CD8-positive, alpha-beta memory T cell (primary cell): ENCODE results near the gene KCNJ10. TPM values are rescaled to one million over a fixed set of nuclear protein-coding genes. Genes with fewer than 3 reads are reported as not detected.

Source experiments
- CTCF ChIA-PET: fragments of 350-600 bp; sonication (Branson Sonifier 250); formaldehyde crosslinking; loops from one replicate; lab custom pipeline; 2021; ENCODE audit warnings: antibody characterized with exemption; lab: Charles Lee
- POLR2A ChIA-PET: fragments of 350-600 bp; sonication (Branson Sonifier 250); formaldehyde crosslinking; loops from one replicate; lab custom pipeline; 2021; ENCODE audit warnings: antibody characterized with exemption; lab: Charles Lee
- DNase-seq, 5 donors: peaks; one replicate each; pipeline versions ENCODE4 v3.0.0 to v3.0.0-alpha.2; 2020 to 2022; ENCODE audit warnings: mixed read lengths in 1 of 5
- H3K27ac ChIP-seq: one replicate; pipeline ENCODE4 v1.7.0; 2013; ENCODE audit warnings: low read depth, mild to moderate bottlenecking, low read length, moderate library complexity
- H3K27me3 ChIP-seq: 2 replicates; pipeline ENCODE4 v1.7.0; 2013; ENCODE audit warnings: low read length, mild to moderate bottlenecking; ENCODE audit not compliant: insufficient read depth, poor library complexity, severe bottlenecking
- H3K36me3 ChIP-seq: 2 replicates; pipeline ENCODE4 v1.7.0; 2013; ENCODE audit warnings: mild to moderate bottlenecking, low read length, moderate library complexity; ENCODE audit not compliant: insufficient read depth
- H3K4me1 ChIP-seq: 2 replicates; pipeline ENCODE4 v1.7.0; 2013; ENCODE audit warnings: mild to moderate bottlenecking, low read length, moderate library complexity; ENCODE audit not compliant: insufficient read depth
- H3K4me3 ChIP-seq: 2 replicates; pipeline ENCODE4 v1.7.0; 2013; ENCODE audit warnings: mild to moderate bottlenecking, low read length
- H3K9me3 ChIP-seq: 2 replicates; pipeline ENCODE4 v1.7.0; 2013; ENCODE audit warnings: mild to moderate bottlenecking, low read length
- H3K27ac Mint-ChIP-seq, 8 donors: one replicate each; pipeline ENCODE4 v1.8.0; 2020 to 2021; ENCODE audit warnings: mixed read lengths in 8 of 8, mild to moderate bottlenecking in 6 of 8, inconsistent platforms in 3 of 8, moderate library complexity in 3 of 8
- H3K27me3 Mint-ChIP-seq, 2 donors: one replicate each; pipeline ENCODE4 v1.8.0; 2020 to 2021; ENCODE audit warnings: mixed read lengths in 2 of 2, mild to moderate bottlenecking in 1 of 2, moderate library complexity in 1 of 2
- H3K36me3 Mint-ChIP-seq, 3 donors: one replicate each; pipeline ENCODE4 v1.8.0; 2020 to 2021; ENCODE audit warnings: mixed read lengths in 3 of 3, inconsistent platforms in 1 of 3, mild to moderate bottlenecking in 1 of 3
- H3K4me1 Mint-ChIP-seq, 3 donors: one replicate each; pipeline ENCODE4 v1.8.0; 2020 to 2021; ENCODE audit warnings: mixed read lengths in 3 of 3, inconsistent platforms in 1 of 3, mild to moderate bottlenecking in 1 of 3
- H3K4me3 Mint-ChIP-seq, 7 donors: one replicate each; pipeline ENCODE4 v1.8.0; 2020 to 2021; ENCODE audit warnings: mixed read lengths in 7 of 7, mild to moderate bottlenecking in 6 of 7, moderate library complexity in 4 of 7, inconsistent platforms in 2 of 7
- H3K9me3 Mint-ChIP-seq, 5 donors: one replicate each; pipeline ENCODE4 v1.8.0; 2020 to 2022; ENCODE audit warnings: mixed read lengths in 5 of 5, mild to moderate bottlenecking in 3 of 5, moderate library complexity in 2 of 5, inconsistent platforms in 1 of 5
- polyA plus RNA-seq: library from polyadenylated mRNA; unstranded; fragments of 300-500 nt; fragmentation: Illumina TruSeq; gene quantifications from one replicate; pipeline ENCODE4 v1.2.3, GENCODE V29; 2021
- total RNA-seq, 2 experiments: library from RNA; stranded (reverse); gene quantifications; one replicate each; pipeline ENCODE4 v1.2.3, GENCODE V29; 2021

The KCNJ10 gene
- total and polyA plus RNA-seq, 3 experiments from 2014 or later = 0.13 TPM; not detected in 2

DNA sequence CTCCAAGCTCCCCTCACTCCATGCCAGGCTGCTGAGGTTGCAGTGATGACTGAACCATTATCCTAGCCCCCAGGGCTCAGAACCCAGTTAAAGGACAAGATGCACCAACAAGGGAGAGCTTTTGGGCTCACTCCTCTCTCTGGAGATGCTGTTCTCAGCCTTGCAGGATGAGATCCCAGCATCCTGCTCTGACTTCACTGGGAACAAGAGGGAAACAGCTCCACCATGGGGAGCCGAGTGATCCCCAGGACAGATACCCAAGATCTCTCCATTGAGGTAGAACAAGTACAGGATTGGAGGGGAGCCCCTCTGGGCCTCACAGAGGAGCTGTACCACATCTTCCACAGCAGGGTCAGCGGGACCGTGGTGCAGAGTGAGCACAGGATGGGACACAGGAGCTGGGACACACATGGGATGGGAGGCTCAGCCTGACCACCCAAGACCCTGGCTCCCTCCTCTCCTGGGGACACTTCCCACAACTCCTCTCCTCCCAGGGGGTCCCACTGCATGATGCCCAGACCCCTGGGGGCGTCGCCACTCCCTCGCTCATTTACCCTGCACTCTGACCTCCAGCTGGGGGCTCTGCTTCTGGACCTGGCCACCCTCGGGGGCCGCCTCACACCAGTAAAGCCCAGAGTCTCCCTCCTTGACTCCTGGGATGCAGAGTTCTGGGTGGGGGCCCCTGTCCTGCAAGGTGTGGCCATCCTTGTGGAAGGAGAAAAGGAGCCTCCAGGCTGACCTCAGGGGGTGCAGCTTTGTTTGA lies 97.3 kb downstream of the KCNJ10 start:
- H3K4me3 ChIP-seq = no peak overlapping the region
- no peak overlapping the region for H3K27ac ChIP-seq
- Mint-ChIP-seq H3K36me3 (no peaks in the 10 kb centered on the region), H3K27ac (no peak overlapping the region), H3K27me3 (peaks cover 14 to 44% of the 10 kb centered on the region in 2 donors), H3K9me3 (peaks cover 0 to 1% (median 0%) of the 10 kb centered on the region in 5 donors), H3K4me3 (no peak overlapping the region), H3K4me1 (no peaks in the 10 kb centered on the region)
- ChIA-PET CTCF (interaction anchor here (1.6 kb wide), 1 partner anchor 36 kb away, joined by 3 read pairs; no protein-coding TSS in a partner anchor), POLR2A (no interaction called here)
- peaks cover 9% of the 10 kb centered on the region for H3K27me3 ChIP-seq
- H3K4me1 ChIP-seq = no peaks in the 10 kb centered on the region
- DNase-seq = no peak
- no peaks in the 10 kb centered on the region for H3K36me3 ChIP-seq
- no peaks in the 10 kb centered on the region for H3K9me3 ChIP-seq

DNA sequence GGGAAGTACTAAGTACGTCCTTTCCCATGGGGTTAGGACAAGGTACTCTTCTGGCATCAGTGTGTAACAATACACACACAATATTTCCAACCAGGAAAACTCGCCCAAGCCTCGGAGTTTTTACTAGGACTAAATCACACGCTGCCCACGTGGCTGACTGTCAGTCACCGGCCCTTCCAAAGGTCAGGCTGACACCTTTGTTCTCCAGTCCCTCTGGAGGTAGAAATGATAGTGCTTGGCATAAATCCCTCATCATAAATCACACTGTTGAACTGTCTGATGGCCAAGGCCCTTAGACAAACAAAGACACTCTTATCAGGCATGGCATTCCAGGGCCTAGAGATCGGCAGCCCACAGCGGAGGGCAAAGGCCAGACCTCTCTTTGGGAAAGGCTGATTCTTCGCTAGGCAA lies 99.0 kb downstream of the KCNJ10 start:
- peaks cover 19 to 52% of the 10 kb centered on the region in 2 donors for H3K27me3 Mint-ChIP-seq
- H3K4me1 ChIP-seq = no peaks in the 10 kb centered on the region
- ChIA-PET POLR2A (no interaction called here), CTCF (no interaction called here)
- H3K4me3 Mint-ChIP-seq = no peak overlapping the region
- H3K9me3 ChIP-seq = no peaks in the 10 kb centered on the region
- no peak overlapping the region for H3K4me3 ChIP-seq
- no peak overlapping the region for H3K27ac Mint-ChIP-seq
- peaks cover 9% of the 10 kb centered on the region for H3K27me3 ChIP-seq
- no peaks in the 10 kb centered on the region for H3K36me3 ChIP-seq
- no peak for DNase-seq
- H3K9me3 Mint-ChIP-seq = peaks cover 0 to 1% (median 0%) of the 10 kb centered on the region in 5 donors
- H3K4me1 Mint-ChIP-seq = no peaks in the 10 kb centered on the region
- H3K27ac ChIP-seq = no peak overlapping the region
- H3K36me3 Mint-ChIP-seq = no peaks in the 10 kb centered on the region

DNA sequence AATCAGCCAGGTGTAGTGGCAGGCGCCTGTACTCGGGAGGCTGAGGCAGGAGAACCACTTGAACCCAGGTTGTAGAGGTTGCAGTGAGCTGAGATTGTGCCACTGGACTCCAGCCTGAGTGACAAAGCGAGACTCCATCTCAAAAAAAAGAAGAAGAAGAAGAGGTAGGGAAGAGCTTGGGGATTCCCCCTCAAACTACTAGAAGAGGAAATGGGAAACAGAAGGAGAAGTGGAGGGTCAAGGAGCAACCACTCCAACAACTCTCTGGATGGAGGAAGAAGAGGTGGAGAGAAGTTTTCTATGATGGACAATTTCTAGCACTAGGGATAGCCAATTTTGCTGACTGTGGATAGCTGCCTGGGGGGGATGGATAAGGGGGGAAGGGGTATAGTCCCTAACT lies 101.1 kb downstream of the KCNJ10 start:
- ChIA-PET CTCF (no interaction called here), POLR2A (no interaction called here)
- Mint-ChIP-seq H3K27ac (no peak overlapping the region), H3K9me3 (peaks cover 0 to 1% (median 0%) of the 10 kb centered on the region in 5 donors), H3K4me1 (no peaks in the 10 kb centered on the region), H3K27me3 (peaks cover 20 to 59% of the 10 kb centered on the region in 2 donors), H3K4me3 (no peak overlapping the region), H3K36me3 (no peaks in the 10 kb centered on the region)
- DNase-seq = no peak
- Histone ChIP-seq H3K36me3 (no peaks in the 10 kb centered on the region), H3K4me3 (no peak overlapping the region), H3K27ac (no peak overlapping the region), H3K4me1 (no peaks in the 10 kb centered on the region), H3K27me3 (peaks cover 9% of the 10 kb centered on the region), H3K9me3 (no peaks in the 10 kb centered on the region)

DNA sequence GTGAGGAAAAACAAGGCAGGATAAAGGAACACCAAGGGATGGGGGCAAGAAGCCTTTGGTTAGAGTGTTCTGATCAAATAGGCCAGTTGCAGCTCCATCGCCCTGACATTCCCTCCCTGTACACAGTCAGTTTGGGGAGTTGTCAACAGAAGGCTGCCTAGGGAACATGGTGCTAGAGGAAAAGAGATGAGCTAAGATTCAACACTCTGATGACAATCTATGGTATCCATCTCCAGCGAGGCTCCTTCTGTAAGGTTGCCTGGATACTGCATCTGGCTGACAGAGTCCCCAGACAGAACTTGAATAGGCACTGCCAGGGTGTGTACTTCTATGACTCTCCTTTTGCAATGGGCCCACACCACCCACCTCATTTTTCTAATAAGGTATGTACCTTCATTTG lies 104.7 kb downstream of the KCNJ10 start:
- no peaks in the 10 kb centered on the region for H3K9me3 ChIP-seq
- H3K4me3 ChIP-seq = no peak overlapping the region
- CTCF ChIA-PET = interaction anchor here (0.7 kb wide), 1 partner anchor 42 kb away, joined by 3 read pairs; no protein-coding TSS in a partner anchor
- no peak overlapping the region for H3K4me3 Mint-ChIP-seq
- no peaks in the 10 kb centered on the region for H3K4me1 ChIP-seq
- no peak for DNase-seq
- H3K9me3 Mint-ChIP-seq = peaks cover 0 to 1% (median 0%) of the 10 kb centered on the region in 5 donors
- H3K27me3 Mint-ChIP-seq = peaks cover 21 to 52% of the 10 kb centered on the region in 2 donors
- POLR2A ChIA-PET = no interaction called here
- H3K27ac ChIP-seq = no peak overlapping the region
- no peak overlapping the region for H3K27ac Mint-ChIP-seq
- no peaks in the 10 kb centered on the region for H3K27me3 ChIP-seq
- H3K4me1 Mint-ChIP-seq = no peaks in the 10 kb centered on the region
- no peaks in the 10 kb centered on the region for H3K36me3 ChIP-seq
- no peaks in the 10 kb centered on the region for H3K36me3 Mint-ChIP-seq

DNA sequence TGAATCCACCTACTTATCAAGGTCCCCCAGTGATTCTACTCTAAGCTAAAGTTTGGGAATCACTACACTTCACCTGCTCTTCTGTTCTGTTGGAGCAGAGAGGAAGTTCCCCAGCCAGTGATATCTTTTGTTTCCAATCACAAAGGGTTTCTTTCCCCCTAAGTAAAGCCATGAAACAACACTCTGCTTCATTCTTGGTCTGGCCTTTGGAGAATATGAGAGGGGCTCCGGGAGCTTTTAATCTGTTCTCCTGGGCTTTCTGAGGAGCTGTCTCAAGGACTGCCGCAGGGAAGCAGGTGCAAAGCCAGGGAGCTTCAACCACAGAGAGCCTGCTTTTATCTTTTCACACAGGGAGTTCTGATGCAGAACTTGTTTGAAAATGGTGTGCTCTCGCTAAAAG lies 105.8 kb downstream of the KCNJ10 start:
- H3K9me3 ChIP-seq = no peaks in the 10 kb centered on the region
- Mint-ChIP-seq H3K36me3 (no peaks in the 10 kb centered on the region), H3K27ac (no peak overlapping the region), H3K4me1 (no peaks in the 10 kb centered on the region), H3K4me3 (no peak overlapping the region), H3K27me3 (peaks cover 21 to 50% of the 10 kb centered on the region in 2 donors), H3K9me3 (peaks cover 0 to 1% (median 0%) of the 10 kb centered on the region in 5 donors)
- no peak overlapping the region for H3K4me3 ChIP-seq
- no peaks in the 10 kb centered on the region for H3K36me3 ChIP-seq
- ChIA-PET CTCF (interaction anchor here (1.2 kb wide), 1 partner anchor 43 kb away, joined by 3 read pairs; no protein-coding TSS in a partner anchor), POLR2A (no interaction called here)
- H3K4me1 ChIP-seq = no peaks in the 10 kb centered on the region
- H3K27ac ChIP-seq = no peak overlapping the region
- H3K27me3 ChIP-seq = no peaks in the 10 kb centered on the region
- DNase-seq = no peak

DNA sequence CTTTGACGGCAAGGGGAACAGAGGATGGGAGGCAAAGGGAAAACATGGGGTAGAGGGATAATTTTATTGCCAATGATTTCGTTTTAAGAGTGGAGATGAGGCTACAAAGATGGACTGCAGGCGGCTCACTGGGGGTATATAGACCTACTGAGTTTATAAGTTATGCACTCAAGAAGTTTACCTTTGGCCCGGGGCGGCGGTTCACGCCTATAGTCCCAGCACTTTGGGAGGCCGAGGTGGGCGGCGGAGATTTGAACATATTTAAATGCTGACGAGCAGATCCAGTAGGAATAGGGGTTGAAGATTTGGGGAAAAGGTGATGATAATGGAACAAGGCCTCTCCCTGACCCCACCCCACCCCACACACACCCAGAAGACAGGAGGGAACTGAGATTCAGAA lies 107.8 kb downstream of the KCNJ10 start:
- no peak overlapping the region for H3K27ac ChIP-seq
- Mint-ChIP-seq H3K36me3 (no peaks in the 10 kb centered on the region), H3K4me1 (no peaks in the 10 kb centered on the region), H3K27ac (no peak overlapping the region), H3K9me3 (no peaks in the 10 kb centered on the region), H3K27me3 (peaks cover 9 to 33% of the 10 kb centered on the region in 2 donors), H3K4me3 (no peak overlapping the region)
- DNase-seq = no peak
- no peaks in the 10 kb centered on the region for H3K27me3 ChIP-seq
- H3K9me3 ChIP-seq = no peaks in the 10 kb centered on the region
- CTCF ChIA-PET = no interaction called here
- no peaks in the 10 kb centered on the region for H3K4me1 ChIP-seq
- H3K36me3 ChIP-seq = no peaks in the 10 kb centered on the region
- POLR2A ChIA-PET = no interaction called here
- H3K4me3 ChIP-seq = no peak overlapping the region

DNA sequence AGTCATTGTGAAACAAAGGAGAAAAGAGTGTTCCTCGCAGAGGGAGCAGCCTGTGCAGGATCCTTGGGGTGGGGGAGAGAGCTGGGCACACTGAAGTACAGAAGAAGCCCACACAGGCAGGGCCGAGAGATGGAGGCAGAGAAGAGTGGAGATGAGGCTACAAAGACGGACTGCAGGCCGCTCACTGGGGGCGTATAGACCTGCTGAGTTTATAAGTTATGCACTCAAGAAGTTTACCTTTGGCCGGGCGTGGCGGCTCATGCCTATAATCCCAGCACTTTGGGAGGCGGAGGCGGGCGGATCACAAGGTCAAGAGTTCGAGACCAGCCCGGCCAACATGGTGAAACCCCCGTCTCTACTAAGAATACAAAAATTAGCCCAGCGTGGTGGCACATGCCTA lies 108.3 kb downstream of the KCNJ10 start:
- Mint-ChIP-seq H3K9me3 (no peaks in the 10 kb centered on the region), H3K4me3 (no peak overlapping the region), H3K27me3 (peaks cover 7 to 28% of the 10 kb centered on the region in 2 donors), H3K27ac (peak overlapping the region in 1 of 8 donors; percentile 48), H3K36me3 (no peaks in the 10 kb centered on the region), H3K4me1 (no peaks in the 10 kb centered on the region)
- H3K4me1 ChIP-seq = no peaks in the 10 kb centered on the region
- H3K4me3 ChIP-seq = no peak overlapping the region
- H3K27ac ChIP-seq = no peak overlapping the region
- H3K36me3 ChIP-seq = no peaks in the 10 kb centered on the region
- H3K9me3 ChIP-seq = no peaks in the 10 kb centered on the region
- no peak for DNase-seq
- H3K27me3 ChIP-seq = no peaks in the 10 kb centered on the region
- CTCF ChIA-PET = no interaction called here
- POLR2A ChIA-PET = no interaction called here

DNA sequence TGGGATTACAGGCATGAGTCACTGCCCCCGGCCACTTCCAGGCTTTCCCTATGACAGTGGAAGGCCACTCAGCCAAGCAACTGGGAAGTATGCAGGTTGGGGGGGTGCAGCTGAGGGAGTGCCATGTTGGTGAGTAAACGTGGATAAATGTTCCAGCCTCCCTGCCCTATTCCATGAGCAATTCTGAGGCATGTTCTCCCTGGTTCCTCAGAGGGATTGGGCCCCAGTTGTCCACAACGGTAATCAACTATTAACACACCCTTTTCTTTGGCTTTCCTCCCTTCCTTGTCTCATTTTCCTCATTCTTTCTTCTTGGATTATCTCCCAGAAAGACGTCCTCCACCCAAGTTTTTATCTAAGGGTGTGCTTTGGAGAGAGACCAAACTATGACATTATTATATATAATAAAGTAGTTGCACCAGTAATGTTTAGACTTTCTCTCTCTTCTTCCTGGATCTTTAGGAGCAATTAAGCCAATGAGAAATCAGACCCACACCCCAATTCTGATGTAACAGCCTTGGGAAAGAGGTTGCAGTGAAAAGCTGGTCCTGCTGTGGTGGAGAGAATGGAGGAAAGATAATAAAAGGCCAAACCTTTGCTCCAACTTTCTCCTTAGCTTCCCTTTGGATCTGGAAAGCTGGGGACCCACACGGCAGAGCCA lies 109.1 kb downstream of the KCNJ10 start:
- Mint-ChIP-seq H3K4me3 (peak overlapping the region in 1 of 7 donors; percentile 10), H3K4me1 (no peaks in the 10 kb centered on the region), H3K27me3 (peaks cover 8 to 21% of the 10 kb centered on the region in 2 donors), H3K27ac (no peak overlapping the region), H3K9me3 (no peaks in the 10 kb centered on the region), H3K36me3 (no peaks in the 10 kb centered on the region)
- H3K4me3 ChIP-seq = no peak overlapping the region
- no peaks in the 10 kb centered on the region for H3K4me1 ChIP-seq
- no peaks in the 10 kb centered on the region for H3K36me3 ChIP-seq
- ChIA-PET CTCF (no interaction called here), POLR2A (no interaction called here)
- no peaks in the 10 kb centered on the region for H3K27me3 ChIP-seq
- no peak overlapping the region for H3K27ac ChIP-seq
- no peak for DNase-seq
- no peaks in the 10 kb centered on the region for H3K9me3 ChIP-seq
